Measurements from ENCODE around the gene COL8A1.

DNA sequence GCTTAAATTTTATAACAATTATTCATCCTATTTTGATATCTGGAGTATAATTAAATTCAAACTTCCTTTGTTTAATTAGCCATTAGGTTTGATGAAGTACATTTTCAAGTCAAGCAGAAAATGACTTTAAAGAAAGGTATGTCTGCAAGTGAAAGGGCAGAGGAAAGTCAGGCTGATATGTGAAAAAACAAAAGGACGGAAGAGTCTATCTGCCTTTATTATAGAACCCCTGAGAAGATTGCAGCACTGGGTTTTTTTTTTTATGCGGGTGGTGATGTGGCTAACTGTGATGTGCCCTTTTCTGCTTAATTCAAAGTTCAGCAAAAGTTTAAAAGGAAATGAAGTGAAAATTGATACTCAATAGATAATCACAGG, 83.2 kb downstream of the COL8A1 start:
- TF ChIP-seq, protein P1, sequence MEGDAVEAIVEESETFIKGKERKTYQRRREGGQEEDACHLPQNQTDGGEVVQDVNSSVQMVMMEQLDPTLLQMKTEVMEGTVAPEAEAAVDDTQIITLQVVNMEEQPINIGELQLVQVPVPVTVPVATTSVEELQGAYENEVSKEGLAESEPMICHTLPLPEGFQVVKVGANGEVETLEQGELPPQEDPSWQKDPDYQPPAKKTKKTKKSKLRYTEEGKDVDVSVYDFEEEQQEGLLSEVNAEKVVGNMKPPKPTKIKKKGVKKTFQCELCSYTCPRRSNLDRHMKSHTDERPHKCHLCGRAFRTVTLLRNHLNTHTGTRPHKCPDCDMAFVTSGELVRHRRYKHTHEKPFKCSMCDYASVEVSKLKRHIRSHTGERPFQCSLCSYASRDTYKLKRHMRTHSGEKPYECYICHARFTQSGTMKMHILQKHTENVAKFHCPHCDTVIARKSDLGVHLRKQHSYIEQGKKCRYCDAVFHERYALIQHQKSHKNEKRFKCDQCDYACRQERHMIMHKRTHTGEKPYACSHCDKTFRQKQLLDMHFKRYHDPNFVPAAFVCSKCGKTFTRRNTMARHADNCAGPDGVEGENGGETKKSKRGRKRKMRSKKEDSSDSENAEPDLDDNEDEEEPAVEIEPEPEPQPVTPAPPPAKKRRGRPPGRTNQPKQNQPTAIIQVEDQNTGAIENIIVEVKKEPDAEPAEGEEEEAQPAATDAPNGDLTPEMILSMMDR (IDR thresholded peaks at IDR 0.05): no peak
- no peak for TF ChIP-seq POLR2A (IDR thresholded peaks at IDR 0.05)
- no peak for TF ChIP-seq POLR2AphosphoS5 (IDR thresholded peaks at IDR 0.05)

Data from prostate gland (tissue), 2 donors.